ENCODE results near the gene AZU1.

AZU1 gene, protein sequence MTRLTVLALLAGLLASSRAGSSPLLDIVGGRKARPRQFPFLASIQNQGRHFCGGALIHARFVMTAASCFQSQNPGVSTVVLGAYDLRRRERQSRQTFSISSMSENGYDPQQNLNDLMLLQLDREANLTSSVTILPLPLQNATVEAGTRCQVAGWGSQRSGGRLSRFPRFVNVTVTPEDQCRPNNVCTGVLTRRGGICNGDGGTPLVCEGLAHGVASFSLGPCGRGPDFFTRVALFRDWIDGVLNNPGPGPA

GRCh38 chr19:827710-828321 is at the start of gene AZU1:
TSS of gene AZU1 (plus strand) at chr19:827837. CDS start at chr19:827847, 10 bp downstream.
- no peak for DNase-seq

DNA sequence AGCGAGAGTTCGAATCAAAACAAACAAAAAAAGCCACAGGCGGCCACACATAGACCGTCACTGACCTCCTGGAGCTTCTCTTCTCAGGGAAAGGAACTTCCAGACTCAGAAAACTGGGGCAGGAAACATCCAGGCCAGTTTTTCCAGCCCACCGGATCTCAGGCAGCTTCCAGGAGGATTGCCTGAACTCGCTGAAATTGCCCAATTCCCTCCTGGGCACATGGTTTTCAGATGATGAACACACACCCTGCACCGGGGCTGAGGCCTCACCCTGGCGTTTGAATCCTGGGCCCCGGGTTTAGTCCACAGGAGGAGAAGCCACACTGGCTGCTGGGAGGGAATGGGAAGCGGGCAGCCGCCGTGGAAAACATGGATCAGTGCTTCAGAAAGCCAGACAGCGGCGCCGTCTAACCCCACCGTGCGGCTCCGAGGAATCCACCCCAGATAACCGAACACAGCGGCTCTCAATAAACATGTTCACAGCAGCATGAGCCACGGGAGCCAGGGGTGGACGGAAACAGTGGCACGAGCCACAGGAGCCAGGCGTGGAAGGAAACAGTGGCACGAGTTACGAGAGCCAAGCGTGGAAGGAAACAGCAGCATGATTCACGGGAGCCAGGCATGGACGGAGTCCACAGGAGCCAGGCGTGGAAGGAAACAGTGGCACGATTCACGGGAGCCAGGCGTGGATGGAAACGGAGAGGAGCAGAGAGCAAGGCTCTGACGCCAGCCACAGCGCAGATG is 48.6 kb upstream of the AZU1 start:
- DNase-seq = no peak

- DNase-seq = no peak
Observed at GRCh38 chr19:780935-781334, 46.7 kb upstream of the AZU1 start.

GRCh38 chr19:781800-782184 is 45.8 kb upstream of the AZU1 start:
- no peak for DNase-seq

DNA sequence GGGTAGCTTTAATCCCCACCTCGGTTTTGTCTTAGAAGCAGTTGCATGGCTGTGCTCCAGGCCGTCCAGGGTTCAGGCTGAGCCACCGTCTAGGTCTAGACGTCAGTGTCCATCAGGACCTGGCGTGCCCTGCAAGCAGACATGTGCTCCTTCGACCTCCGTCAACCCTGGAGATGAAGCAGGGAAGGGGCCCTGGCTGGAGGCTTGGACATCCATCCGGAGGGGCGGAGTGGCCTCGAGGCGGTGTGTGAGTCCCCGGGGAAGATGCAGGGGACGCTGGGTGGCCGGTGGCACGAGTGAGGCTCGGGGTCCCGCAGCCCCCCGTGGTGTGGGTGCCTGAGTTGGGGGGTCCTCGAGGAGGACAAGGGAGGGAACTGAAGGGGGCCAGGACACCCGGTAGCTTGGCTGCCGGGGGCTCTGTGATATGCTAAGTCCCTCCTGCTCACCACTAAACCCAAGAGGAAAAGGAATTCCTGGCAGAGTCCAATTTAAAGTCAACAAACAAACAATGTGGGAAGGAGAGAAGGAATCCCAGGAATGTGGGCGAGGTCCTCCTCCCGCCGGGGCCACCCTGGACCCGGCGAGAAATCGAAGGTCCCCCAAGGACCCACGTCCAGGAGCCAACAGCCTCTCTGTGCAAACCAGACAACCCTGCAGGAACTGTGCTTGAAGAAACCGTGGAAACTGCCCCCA is 45.3 kb upstream of the AZU1 start:
- no peak for DNase-seq

- no peak for DNase-seq
Observed at GRCh38 chr19:782878-783668, 44.6 kb upstream of the AZU1 start.

DNA sequence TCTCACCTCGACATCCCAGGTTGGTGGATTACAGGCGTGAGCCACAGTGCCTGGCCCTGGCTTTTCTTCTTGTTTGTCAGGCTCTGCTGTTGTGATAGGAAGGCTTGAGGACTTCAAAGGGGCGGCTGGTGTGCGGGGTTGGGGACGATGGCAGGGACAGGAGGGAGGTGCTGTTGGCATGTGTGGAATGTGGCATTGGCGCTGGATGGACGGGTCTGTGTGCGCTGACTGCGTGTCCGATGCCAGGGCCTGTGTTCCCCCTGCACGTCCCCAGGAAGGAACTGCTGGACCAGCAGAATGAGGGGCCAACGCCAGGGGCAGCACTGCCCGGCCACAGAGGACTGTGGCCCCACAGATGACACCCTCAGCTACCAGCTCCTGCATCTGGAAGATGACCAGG is 43.1 kb upstream of the AZU1 start:
- no peak for DNase-seq

- no peak for DNase-seq
Observed at GRCh38 chr19:787536-787935, 40.1 kb upstream of the AZU1 start.

DNA sequence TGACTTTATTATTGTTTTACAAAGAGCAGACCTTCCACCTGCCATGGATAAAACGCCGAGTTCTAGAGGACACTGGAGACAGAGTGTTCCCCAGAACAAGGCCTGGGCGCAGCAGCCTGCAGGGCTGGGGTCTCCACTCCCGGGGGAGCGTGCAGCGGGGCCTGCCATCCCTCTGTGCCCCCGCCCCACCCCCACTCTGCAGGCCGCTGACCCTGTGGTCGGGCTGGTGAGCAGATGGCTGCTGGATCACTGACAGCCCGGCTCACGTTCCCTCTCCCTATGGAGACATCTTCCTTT is 39.0 kb upstream of the AZU1 start:
- no peak for DNase-seq

- DNase-seq = no peak
Observed at GRCh38 chr19:788983-789700, 38.5 kb upstream of the AZU1 start.

GRCh38 chr19:789701-790060 is 38.0 kb upstream of the AZU1 start:
- DNase-seq = no peak

DNA sequence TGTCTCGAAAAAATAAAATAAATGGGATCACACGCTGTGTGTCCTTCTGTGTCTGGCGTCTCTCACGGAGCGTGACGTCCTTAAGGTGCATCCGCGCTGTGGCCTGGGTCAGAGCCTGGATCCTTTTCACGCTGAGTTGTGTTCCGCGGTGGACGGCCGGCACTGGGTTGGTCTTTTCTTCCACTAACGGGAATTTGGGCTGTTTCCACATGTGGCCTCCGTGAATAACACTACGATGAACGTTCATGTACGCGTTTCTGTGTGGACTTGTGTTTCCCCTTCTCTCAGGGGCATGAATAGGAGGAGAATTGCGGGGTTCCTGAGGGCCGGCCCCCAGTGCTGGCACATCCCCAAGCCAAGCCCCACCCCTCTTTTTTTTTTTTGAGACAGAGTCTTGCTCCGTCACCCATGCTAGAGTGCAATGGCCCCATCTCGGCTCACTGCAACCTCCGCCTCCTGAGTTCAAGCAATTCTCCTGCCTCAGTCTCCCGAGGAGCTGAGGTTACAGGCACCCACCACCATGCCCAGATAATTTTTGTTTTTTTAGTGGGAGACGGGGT is 36.5 kb upstream of the AZU1 start:
- no peak for DNase-seq

- no peak for DNase-seq
Observed at GRCh38 chr19:791567-792305, 35.9 kb upstream of the AZU1 start.

- no peak for DNase-seq
Observed at GRCh38 chr19:792306-792885, 35.2 kb upstream of the AZU1 start.

DNA sequence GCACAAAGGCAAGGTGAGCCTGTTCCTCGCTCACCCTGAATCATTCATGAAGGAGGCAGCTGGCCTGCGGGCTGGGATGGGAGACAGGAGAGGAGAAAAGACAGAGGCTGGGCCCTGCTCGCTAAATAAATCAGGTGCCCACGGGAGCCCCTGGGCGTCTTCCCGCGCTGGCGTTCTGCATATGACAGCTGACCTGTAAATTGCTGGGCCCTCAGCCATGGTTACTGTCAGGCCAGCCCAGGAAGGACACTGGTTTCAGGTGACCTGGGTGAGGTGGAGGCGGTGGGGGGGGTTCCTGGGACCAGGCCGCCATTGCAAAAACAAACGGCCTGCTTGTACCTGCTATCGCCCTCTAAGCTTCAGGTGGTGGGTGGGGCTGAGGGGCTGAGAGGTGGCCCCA is 33.8 kb upstream of the AZU1 start:
- DNase-seq = no peak

DNA sequence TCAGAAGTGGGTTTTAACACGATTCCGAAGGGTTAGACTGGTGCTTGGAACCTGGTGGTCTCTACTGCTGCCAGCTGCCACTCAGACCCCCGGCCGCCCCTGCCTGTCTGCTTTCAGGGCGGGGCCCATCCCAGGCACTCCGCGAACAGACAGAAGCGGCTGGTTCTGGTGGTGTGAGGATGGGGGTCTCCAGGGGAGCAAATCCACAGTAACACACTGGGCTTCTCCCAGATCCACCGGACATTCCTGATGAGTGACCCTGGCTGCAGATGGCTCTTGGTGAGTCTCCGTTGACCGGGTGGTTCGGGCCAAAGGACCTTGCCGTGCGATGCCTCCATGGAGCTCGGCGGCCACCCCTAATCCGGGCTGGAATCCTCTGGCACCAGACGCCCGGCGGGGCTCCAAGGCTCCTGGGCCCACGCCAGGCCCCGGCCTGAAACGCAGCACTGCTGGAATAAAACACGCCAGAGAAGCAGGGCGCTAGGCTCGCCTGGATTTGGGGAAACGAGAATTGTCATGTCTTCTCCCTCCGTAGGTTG is 32.5 kb upstream of the AZU1 start:
- no peak for DNase-seq

DNA sequence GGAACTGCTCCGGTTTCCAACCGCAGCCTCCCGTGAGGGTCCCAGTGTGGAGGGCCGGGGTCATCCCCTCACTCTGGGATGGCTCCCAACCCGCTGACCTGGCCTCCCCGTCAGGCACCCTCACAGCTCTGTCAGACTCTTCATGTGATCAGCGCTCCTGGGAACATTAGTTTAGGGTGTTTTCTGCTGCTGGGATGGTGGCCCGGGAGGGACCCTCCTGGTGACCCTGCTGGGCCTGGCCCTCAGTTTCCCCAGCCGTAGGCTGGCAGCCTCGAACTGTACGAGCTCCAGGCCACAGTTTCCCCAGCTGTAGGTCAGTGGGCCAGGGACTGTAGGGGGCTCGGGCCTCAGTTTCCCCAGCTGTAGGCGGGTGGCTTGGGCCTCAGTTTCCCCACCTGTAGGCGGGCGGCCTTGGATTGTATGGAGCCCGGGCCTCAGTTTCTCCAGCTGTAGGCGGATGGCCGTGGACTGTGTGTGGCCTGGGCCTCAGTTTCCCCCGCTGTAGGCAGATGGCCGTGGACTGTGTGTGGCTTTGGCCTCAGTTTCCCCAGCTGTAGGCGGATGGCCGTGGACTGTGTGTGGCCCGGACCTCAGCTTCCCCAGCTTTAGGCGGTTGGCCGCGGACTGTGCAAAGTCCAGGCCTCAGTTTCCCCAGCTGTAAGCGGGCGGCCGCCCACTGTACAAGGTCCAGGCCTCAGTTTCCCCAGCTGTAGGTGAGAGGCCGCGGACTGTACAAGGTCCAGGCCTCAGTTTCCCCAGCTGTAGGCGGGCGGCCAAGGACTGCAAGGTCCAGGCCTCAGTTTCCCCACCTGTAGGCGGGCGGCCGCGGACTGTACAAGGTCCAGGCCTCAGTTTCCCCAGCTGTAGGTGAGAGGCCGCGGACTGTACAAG is 31.7 kb upstream of the AZU1 start:
- DNase-seq = no peak

DNA sequence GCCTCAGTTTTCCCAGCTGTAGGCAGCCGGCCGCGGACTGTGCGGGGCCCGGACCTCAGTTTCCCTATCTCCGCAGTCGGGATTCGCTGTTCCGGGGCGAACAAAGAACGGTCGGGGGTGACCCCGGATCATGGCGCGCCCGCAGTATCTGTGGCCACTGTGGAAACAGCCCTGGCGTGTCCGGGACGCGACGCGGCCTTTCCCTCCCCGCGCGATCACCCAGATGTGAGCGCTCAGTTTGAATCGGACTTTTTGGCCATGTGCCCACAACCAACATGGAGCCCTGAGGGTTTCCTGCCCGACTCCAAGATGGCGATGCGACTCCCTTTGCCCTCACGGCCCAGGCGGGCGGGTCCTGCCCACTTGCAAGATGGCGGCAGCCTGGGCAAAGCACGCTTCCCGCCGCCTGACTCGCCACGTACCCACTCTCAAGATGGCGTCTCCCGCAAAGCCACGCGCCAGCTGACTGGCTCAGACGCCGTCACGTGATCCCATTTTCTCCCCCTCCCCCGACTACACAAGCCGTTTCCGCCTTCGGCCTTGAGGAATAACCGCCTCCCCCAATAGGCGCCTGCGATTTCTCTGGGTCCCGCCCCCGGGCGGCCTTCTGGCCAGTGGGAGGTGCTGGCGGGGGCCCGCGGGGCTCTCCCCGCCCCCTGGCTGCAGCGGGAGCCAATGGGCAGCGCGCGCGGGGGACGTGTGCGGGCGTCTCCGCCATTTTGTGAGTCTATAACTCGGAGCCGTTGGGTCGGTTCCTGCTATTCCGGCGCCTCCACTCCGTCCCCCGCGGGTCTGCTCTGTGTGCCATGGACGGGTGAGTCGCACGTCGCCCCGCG is 30.7 kb upstream of the AZU1 start, which contains the start of gene PTBP1:
TSS of gene PTBP1 (plus strand) at position 761 of the 836 bp plus-strand sequence. CDS start at position 807, 46 bp downstream.
- DNase-seq = peak; percentile 96

Data from NCI-H748 treated with DMSO at 0.1 percent for 48 hours (cell line).